GDM1 (cell line): ENCODE data around the gene TFPI2.
"Not testable (repeated sequence)": the region's sequence is repeated elsewhere in the genome, so short reads cannot be mapped to it uniquely, and the experiment has no call there.

ENCODE experiments used
- DNase-seq: peaks from one replicate; lab custom pipeline; 2025; lab: John Stamatoyannopoulos, UW

Gene TFPI2, protein sequence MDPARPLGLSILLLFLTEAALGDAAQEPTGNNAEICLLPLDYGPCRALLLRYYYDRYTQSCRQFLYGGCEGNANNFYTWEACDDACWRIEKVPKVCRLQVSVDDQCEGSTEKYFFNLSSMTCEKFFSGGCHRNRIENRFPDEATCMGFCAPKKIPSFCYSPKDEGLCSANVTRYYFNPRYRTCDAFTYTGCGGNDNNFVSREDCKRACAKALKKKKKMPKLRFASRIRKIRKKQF

DNA sequence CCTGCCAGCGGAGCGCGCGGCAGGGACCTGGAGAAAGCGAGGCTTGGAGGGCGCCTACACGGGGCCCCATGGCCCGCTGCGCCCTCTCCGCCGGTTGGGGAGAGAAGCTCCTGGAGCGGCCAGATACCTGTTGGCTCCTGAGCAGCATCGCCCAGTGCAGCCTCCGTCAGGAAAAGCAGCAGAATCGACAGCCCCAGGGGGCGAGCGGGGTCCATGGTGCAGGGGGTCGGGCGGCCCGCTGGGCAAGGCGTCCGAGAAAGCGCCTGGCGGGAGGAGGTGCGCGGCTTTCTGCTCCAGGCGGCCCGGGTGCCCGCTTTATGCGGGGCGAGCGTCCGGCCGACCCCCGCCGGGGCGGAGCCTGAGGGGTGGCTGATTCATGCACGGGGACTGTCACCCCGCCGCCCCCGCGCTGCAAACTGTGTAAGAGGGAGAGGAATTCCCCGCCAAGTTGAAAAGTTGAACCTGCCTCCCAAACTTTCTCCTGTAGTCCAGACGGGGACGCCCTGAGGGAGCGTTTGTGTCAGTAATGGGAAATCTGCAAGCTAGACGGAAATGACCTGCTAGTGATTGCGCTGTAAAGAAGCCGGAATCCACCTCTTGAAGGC lies at the start of gene TFPI2:
Gene TFPI2, minus strand, starts transcription at position 290 of the 605 bp plus-strand sequence. Its CDS starts 75 bp downstream, at position 215.
- no peak for DNase-seq

DNA sequence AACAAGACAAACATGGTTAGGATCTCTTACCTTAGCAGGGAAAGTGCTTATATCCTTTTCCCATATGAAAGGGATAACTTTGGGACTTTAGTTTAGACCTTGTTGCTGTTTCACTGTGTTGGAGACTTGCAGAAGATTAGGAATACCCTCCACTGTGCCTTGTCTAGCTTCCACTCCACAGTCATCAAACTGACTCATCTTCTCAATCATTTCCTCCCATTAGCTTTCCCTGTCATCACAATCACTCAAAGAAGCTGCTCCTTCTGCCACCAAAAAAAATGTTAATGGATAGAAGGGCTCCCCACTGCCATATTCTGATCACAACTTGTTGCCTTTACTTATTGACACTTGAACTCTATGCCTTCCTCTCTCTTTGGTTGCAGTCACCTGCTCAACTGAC lies 47.7 kb upstream of the TFPI2 start:
- no peak for DNase-seq

DNA sequence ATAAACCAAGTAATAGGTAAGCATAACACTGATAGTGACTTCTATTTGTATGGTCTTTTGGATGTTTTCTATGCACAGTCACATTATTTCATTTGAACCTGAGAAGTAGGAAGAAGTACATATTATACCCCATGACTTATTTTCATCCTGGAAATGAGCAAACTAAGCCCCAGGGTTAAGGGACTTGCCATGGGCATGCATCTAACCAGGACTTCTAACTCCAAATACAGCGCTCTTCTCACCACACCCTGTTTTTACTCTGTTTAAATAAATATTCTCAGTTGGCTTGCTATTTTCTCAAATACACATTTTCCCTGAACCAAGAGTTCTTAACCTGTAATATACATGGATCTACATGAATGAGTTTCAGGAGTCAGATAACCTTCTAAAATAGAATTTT lies 47.3 kb upstream of the TFPI2 start:
- DNase-seq = no peak

DNA sequence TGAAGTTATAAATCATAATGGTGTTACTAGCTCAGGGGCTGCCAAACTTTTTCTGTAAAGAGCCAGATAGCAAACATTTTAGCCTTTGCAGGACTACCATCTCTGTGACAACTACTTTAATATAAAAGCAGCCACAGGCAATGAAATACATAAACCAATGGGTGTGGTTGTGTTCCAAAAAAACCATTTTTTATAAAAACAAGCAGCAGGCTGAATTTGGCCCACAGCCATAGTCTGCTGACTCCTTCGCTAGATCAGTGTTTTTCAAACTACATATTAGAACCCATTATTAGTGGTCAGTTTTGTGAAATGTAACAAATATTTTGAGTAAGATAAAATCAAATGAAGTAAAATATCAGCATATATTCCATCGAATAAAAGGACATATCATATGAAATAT lies 44.5 kb upstream of the TFPI2 start:
- no peak for DNase-seq

DNA sequence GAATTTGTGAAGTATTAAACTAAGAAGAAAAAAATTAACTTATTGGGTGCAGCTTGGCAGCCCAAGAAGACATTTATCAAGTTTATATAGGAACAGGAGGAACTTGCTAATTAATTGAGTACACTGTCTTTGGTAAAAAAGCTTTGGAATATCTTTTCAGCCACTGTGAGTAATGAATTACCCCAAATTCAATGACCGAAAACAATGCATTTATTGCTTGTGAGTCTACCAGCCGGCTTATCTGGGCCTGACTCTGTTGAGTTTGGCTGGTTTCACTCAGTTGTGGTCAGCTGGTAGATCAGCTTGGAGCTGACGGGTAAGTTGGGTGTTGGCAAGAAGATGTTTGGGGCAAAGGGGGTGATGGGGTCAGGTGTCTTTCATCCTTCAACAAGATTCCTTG lies 42.6 kb upstream of the TFPI2 start:
- no peak for DNase-seq

DNA sequence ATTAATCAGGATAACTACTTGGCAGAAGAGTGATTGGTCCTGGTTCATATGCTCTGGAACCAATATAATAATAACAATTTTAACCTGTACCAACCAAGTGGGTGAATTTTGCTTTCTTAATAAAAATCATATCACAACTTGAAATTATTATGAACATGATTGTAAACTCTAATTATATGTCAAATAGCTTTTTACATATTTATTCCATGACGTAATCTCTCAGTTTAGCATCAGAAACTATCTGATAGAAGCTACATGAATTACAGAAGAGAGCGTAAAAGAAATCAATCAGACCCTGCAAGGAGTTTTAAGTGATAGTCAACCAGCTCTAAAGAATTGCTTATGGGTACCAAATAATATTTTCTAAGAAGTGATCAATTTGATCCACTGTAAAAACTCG lies 41.1 kb upstream of the TFPI2 start:
- DNase-seq = no peak

DNA sequence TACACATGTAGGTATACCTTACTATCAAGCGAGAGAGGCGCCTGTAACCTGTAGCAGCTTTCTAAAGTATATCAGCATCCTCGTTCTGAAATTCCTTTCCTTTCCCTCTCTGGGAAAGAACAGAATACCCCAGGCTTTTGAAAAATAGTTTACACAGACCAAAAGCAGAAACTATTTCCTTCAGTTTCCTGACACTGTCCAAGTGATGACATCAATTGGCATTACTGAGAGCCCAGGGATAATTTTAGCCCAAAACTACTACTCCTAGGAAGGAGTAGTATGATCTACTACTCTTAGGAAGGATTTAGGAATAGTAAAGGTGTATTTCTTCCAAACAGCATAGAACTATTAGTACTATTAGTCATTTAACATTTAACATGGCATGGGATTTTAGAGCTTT lies 37.0 kb upstream of the TFPI2 start:
- DNase-seq = no peak

DNA sequence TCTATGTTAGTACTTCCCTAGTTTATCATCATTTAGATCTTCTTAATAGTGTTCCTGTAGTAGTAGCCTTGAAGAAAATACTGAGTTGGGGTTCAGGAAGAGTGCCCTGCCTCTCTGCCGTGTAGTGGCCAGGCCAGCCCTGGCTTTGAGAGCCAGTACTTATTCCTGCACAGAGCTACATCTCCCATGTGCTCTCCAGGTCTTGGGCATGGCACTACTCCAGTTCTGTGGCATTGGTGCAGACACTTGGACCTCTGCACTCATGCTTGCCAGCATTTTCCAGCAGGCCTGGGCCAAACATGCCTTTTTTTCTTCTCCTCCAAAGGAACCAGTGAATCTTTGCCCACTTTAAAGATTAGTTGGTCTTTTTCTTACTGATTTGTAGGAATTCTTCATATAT lies 36.2 kb upstream of the TFPI2 start:
- DNase-seq = no peak

DNA sequence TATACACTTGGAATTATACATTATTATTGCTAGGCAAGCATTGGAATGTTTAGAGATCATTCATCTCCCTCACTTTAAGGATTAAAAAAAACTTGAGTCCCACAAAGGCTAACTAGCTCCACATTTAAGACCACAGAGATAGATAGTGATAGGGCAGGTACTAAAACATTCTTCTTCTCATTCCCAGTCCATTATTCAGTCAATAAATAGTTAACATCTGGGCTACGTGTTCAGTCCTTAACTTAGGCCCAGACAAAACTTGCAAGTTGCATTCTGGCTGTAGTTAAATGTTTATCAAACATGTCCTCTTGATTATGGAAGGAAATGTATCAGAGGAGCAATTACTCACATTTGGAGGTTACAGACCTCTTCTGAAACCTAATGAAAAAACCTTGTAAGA lies 33.4 kb upstream of the TFPI2 start:
- no peak for DNase-seq

DNA sequence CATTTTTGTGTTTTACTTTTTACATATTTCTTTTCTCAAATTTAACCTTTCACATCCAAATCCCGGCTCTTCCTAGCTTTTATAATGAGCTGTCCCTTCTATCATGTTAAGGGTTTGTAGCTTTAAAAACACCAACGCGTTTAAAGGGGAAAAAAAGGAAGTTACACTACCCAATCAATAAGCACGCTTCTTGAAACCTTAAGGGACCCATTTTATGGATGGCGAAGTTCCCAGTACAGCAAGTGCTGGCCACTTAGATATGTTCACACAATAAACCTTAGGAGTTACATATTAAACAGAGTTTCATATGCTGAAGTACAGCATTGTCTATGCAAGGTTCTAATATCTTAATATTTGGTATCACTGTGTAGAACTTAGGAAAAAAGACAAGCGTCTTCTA lies 32.7 kb upstream of the TFPI2 start:
- DNase-seq = no peak

DNA sequence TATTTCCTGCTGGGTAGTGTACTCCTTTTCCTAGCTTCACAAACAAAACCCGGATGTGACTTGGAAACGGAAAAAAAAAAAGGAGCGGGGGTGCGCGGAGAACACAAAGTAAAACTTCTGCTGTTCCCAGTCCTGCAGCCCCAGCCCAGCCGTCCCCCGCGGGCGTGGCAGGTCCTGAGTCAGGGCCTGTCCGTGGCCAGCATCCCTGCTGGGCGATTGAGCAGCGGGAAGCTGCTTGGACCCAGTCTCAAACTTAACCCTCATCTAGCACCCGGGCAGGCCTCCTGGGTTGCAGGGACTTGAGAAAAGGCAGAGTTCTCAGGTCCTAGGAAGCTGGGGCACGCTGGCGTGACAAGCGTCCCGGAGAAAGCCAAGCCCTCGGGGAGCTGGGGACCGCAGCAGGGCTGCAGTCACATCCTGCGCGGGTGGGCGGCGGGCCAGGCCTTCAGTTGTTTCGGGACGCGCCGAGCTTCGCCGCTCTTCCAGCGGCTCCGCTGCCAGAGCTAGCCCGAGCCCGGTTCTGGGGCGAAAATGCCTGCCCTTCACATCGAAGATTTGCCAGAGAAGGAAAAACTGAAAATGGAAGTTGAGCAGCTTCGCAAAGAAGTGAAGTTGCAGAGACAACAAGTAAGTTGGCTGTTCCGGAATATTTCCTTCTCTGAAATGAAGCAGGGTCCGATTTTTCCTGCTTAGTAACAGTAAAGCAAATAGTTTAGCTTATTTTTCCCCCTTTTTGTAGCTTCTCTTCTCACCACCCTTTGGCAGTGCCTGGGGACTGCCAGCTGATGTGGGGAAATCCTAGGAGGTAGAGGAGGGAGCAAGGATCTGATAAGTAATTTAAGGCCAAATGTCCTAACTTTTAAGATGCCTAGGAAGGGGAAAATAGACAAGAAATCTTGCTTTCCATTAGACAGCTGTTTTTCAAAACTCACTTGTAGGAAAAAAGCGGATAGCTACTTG lies 31.3 kb upstream of the TFPI2 start, which contains the start of gene GNG11:
Gene GNG11, plus strand, starts transcription at position 129 of the 960 bp plus-strand sequence. Its CDS starts 403 bp downstream, at position 532.
- peak; percentile 70 for DNase-seq

DNA sequence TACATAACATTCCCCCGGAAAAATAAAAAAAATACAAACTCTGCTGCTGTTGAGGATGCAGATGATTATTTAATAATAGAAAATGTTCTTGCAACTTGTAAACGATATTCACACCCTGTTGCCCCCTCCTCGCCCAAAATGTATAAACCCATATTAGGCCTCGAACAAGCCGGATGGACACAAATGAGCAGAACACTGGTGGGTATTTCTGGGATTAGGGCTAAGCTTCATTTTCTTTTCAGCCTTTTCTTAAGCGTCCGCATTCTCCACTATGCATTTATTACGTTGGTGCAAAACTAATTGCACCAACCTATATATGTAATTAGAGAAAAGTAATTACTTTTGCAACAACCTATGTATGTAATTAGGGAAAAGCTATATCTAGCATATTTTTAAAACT lies 30.6 kb upstream of the TFPI2 start:
- DNase-seq = no peak

DNA sequence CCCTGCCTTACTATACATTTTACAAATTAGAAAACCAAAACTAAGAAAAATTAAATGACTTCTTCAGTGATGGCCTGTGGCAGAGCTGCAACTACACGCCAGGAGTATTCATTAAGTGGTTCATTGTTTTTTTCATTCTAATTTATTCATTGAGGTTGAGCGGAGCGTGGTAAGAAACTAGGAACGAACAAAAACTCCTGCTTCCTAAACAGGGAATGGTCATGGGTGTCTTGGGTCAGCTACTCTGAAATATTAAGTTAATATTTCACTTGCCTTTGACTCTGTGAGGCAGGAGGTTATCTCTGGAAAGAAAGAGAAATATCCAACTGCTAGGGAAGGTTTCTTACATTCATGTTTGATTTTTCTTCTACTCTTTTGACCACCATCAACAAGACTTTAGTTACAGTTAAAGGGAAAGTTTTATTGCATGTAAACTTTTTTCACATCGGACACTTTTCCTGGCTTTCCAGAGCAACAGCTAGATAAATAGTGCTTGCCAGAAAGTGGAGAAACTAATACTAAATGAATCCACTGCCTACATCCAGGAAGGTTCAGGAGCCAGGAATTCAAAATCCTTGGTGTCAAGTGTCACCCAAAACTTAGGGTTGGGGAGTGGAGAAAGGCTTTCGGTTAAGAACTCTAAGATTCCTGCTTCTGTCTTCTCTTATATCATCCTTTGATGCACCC lies 30.1 kb upstream of the TFPI2 start:
- DNase-seq = no peak

DNA sequence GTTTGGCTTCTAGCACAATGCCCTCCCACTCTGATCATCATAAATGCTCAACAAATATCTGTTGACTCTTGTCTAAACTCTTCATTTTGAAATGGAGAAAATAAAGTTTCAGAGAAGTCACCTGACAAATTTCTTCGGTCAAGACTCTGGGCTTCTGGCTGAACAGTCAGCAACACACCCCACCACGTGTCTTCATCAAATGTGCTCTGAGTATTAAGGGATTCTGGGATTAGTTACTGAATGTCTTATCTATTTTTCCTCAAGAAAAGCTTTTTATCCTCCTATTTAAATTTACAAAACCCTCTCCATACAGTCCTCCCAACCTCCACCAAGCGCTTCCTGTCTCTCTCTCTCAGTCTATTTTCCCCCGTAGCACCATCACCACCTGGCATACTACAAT lies 25.8 kb upstream of the TFPI2 start:
- DNase-seq = not testable (repeated sequence)

DNA sequence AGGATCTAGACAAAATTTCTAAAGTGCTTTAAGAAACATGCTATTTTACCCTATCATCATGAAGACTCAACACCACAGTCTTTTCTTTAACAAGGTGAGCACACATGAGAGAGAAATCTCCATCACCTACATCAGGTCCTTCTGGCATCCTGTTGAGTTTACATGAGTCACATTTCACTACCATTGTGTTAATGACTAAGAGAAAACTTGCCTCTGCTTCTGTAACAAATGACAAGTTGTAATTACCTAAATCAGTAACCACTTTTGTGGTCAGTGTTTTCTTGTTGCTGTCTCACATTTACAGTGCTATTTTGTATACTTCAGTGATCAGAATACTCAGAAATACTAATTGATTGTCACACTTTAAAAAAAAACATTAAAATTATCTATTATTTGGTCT lies 25.3 kb upstream of the TFPI2 start:
- not testable (repeated sequence) for DNase-seq

DNA sequence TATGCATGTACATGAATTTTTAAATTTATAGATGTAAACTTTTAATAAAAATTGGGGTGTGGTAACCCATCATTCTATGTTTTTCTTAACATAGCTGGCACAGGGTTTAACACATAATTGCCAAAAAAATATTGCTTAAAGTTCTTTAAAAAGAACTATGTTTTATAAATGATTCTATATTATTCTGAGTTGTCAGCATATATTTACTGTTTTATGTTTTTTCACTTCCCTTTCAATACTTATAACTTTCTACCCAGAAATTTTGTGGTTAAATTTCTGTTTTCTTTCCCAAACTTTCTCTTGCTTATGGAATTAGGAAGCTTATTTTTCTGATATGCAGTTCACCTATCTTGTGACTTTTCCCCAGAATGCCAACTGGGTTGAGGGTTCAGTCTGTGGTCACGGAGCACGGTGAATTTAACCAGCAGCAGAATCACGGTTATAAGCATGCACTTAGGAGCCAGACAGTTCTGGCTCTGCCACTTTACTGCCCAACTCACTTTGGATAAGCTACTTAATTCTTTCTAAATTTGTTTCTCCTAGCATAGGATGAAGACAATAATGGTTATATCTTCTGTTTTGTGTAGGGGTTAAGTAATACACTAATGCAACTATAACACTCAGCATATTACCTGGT lies 24.8 kb upstream of the TFPI2 start:
- DNase-seq = not testable (repeated sequence)

DNA sequence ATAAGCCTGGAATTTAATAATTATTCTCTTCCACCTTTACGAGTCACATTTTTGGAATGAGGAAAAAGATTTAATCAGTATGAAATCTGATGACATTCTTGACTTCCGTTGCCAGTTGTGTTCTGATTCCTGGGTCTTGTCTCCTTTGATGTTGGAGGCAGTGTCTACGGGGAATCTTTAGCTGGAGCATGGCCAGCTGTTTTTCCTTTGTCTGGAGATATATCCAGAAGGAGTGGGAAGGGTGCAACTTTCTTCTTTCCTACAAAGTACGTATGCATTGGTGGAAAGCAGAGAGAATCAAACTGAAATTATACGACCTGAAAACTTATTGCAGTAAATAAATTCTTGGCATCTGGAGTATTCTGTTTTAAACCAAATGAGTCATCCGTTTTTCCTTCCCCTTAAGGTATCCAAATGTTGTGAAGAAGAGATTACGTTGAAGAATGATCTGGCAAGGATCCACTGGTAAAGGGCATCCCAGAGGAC lies 24.1 kb upstream of the TFPI2 start:
- no peak for DNase-seq

DNA sequence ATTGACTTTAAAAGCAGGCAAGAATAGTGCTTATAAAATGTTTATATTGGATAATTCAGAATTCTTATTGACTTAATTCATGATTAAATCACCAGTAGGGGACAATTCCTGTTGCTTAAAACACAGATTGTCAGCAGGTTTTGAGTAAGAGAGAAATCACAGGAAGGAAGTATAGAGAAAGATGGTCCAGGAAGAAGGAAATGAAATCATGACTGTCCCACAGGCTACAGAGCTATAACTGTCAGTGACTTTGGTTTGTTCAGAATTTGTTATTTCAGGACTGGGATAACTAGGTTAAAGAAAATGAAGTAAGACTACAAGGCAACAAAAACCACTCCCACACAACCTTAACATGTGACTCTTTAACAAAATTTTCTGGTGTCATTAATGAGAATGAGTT lies 22.6 kb upstream of the TFPI2 start:
- DNase-seq = no peak

DNA sequence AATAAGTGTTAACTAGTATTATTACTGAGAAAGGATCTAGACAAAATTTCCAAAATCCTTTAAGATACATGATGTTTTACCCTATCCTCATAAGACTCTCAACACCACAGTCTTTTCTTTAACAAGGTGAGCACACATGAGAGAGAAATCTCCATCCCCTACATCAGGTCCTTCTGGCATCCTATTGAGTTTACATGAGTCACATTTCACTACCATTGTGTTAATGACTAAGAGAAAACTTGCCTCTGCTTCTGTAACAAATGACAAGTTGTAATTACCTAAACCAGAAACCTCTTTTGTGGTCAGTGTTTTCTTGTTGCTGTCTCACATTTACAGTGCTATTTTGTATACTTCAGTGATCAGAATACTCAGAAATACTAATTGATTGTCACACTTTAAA lies 21.1 kb upstream of the TFPI2 start:
- DNase-seq = not testable (repeated sequence)

DNA sequence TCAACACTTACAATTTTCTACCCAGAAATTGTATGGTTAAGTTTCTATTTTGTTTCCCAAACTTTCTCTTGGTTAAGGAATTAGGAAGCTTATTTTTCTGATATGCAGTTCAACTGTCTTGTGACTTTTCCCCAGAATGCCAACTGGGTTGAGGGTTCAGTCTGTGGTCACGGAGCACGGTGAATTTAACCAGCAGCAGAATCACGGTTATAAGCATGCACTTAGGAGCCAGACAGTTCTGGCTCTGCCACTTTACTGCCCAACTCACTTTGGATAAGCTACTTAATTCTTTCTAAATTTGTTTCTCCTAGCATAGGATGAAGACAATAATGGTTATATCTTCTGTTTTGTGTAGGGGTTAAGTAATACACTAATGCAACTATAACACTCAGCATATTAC lies 20.7 kb upstream of the TFPI2 start:
- not testable (repeated sequence) for DNase-seq
